A549 (cell line): Measurements from ENCODE around the gene NRGN.

ENCODE experiments used
- POLR2A ChIP-seq: IDR thresholded peaks from 2 replicates; pipeline ENCODE4 v1.6.1; 2012; ENCODE audit warnings: mild to moderate bottlenecking, low read length
- TF ChIP-seq, protein P1 (sequence below): fragments of 450-650 bp; IDR thresholded peaks from 2 replicates; pipeline ENCODE4 v1.6.1; 2014; ENCODE audit warnings: antibody characterized with exemption
- TF ChIP-seq, protein P2 (sequence below): fragments of >200 bp; sonication (Bioruptor Twin); formaldehyde crosslinking; IDR thresholded peaks from 3 replicates; pipeline ENCODE4 v1.5.1; 2016
- TF ChIP-seq, protein P3 (sequence below): fragments of 200-600 bp; sonication (generic); IDR thresholded peaks from 2 replicates; pipeline ENCODE4 v1.6.1; 2016; ENCODE audit warnings: antibody characterized with exemption, mild to moderate bottlenecking, moderate library complexity

DNA sequence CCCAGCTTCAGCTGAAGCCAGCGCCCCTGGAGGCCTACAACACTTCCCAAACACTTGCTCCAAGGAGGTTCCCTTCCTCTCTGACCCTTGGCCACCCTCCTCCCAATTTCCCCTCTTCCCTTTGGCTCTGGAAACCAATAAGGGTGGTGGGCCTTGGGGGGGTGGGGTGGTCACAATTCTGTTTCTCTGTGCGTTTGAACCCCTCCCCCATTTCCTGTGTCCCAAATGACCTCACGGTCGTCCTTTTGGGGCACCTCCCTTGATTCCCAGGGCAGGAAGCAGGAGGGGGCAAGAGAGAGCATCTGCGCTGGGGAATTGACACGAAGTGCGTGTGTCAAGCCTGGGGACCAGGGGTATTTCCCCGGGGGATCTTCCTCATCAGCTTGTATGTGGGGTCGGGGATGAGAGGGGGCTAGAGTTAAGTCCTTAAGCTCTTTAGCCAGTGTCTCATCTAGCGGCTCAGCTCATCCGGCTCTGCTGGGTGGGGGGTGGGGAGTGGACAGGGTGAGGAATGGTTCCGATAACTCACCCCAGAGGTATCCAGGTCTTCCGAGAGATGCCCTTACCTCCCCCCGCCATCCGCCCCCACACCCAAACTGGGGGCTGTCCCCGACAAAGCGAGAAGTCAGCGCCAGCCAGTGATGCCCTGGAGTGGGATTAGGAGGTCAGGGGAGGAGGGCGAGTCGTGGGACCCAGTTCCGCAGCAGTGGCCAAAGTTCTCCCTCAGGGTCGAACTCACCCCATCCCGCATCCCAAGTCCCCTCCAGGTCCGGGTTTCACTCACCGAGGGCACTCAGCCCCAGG, 21.8 kb downstream of the NRGN start:
- TF ChIP-seq, protein P1, sequence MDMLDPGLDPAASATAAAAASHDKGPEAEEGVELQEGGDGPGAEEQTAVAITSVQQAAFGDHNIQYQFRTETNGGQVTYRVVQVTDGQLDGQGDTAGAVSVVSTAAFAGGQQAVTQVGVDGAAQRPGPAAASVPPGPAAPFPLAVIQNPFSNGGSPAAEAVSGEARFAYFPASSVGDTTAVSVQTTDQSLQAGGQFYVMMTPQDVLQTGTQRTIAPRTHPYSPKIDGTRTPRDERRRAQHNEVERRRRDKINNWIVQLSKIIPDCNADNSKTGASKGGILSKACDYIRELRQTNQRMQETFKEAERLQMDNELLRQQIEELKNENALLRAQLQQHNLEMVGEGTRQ: no peak
- TF ChIP-seq, protein P2, sequence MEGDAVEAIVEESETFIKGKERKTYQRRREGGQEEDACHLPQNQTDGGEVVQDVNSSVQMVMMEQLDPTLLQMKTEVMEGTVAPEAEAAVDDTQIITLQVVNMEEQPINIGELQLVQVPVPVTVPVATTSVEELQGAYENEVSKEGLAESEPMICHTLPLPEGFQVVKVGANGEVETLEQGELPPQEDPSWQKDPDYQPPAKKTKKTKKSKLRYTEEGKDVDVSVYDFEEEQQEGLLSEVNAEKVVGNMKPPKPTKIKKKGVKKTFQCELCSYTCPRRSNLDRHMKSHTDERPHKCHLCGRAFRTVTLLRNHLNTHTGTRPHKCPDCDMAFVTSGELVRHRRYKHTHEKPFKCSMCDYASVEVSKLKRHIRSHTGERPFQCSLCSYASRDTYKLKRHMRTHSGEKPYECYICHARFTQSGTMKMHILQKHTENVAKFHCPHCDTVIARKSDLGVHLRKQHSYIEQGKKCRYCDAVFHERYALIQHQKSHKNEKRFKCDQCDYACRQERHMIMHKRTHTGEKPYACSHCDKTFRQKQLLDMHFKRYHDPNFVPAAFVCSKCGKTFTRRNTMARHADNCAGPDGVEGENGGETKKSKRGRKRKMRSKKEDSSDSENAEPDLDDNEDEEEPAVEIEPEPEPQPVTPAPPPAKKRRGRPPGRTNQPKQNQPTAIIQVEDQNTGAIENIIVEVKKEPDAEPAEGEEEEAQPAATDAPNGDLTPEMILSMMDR: no peak
- TF ChIP-seq, protein P3, sequence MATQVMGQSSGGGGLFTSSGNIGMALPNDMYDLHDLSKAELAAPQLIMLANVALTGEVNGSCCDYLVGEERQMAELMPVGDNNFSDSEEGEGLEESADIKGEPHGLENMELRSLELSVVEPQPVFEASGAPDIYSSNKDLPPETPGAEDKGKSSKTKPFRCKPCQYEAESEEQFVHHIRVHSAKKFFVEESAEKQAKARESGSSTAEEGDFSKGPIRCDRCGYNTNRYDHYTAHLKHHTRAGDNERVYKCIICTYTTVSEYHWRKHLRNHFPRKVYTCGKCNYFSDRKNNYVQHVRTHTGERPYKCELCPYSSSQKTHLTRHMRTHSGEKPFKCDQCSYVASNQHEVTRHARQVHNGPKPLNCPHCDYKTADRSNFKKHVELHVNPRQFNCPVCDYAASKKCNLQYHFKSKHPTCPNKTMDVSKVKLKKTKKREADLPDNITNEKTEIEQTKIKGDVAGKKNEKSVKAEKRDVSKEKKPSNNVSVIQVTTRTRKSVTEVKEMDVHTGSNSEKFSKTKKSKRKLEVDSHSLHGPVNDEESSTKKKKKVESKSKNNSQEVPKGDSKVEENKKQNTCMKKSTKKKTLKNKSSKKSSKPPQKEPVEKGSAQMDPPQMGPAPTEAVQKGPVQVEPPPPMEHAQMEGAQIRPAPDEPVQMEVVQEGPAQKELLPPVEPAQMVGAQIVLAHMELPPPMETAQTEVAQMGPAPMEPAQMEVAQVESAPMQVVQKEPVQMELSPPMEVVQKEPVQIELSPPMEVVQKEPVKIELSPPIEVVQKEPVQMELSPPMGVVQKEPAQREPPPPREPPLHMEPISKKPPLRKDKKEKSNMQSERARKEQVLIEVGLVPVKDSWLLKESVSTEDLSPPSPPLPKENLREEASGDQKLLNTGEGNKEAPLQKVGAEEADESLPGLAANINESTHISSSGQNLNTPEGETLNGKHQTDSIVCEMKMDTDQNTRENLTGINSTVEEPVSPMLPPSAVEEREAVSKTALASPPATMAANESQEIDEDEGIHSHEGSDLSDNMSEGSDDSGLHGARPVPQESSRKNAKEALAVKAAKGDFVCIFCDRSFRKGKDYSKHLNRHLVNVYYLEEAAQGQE: no peak
- TF ChIP-seq POLR2A: no peak
